ENCODE measurements around the gene ANKS1B. TPM values are rescaled to one million over a fixed set of nuclear protein-coding genes. Genes with fewer than 3 reads are reported as not detected.

Gene ANKS1B
- total RNA-seq, 1 experiment from 2014 or later: 9.7 TPM

DNA sequence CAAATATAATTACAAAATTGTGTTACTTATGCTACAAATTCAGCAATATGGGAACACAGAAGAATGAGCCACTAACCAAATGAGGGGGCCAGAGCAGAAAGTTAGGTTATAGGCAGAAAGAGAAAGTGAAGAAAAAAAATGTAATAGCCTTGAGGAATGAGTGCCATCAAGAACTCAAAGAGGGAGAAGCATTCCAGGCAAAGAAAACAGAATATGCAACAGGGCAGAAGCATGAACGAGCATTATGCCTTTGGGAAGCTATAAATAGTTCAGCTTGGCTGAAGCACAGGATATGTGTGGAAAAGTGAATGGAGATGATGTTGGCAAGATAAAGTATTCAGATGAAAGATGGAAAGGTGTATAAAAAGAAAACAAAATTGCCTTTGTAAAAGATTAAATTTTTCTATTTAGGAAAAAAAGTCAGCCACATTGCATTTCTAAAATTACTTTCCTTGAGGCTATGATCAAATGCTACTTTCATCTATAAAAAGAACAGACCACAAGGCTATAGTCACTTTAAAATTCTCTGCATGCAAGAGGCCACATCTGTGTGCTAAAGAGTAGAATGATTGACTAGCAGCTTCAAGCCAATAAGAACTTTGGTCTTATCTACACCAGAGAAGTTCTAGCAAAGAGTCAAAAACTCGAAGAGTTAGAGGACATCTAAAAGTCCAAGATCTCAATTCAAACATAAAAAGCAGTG is 530.7 kb downstream of the ANKS1B start:
- in situ Hi-C loops (cut with HindIII; ENCODE audit: low pct_unique_long_range_greater_than_20kb, low sequenced_read_pairs): no loop called here
- Histone ChIP-seq H3K27ac (ENCODE audit: low read length) (no peak overlapping the region), H3K9me3 (ENCODE audit: control insufficient read depth, insufficient read depth, low read depth, low read length) (no peaks in the 10 kb centered on the region), H3K27me3 (ENCODE audit: control insufficient read depth, insufficient read depth, low read length) (no peaks in the 10 kb centered on the region), H3K4me1 (ENCODE audit: control insufficient read depth, insufficient read depth, low read length) (peaks cover 4% of the 10 kb centered on the region), H3K36me3 (ENCODE audit: control insufficient read depth, insufficient read depth, low read length) (no peaks in the 10 kb centered on the region), H3K4me3 (ENCODE audit: low read depth in 2 of 2, low read length in 2 of 2) (no peak overlapping the region)
- no peak for DNase-seq (ENCODE audit: low read depth, low spot score)
- no peak for ATAC-seq
- ChIA-PET POLR2A (interaction anchor here (0.6 kb wide), 1 partner anchor 345 kb away, joined by 3 read pairs; no protein-coding TSS in a partner anchor), CTCF (no interaction called here)
- TF ChIP-seq POLR2AphosphoS5 (IDR thresholded peaks at IDR 0.05; ENCODE audit: low read depth, low read length) (no peak), SIN3A (IDR thresholded peaks at IDR 0.05; ENCODE audit: borderline replicate concordance, insufficient read depth, low read depth, low read length) (no peak), REST (IDR thresholded peaks at IDR 0.05; ENCODE audit: insufficient read depth in 1 of 2, low read depth in 2 of 2, low read length in 1 of 2) (no peak), TCF7L2 (IDR thresholded peaks at IDR 0.05; ENCODE audit: low read depth, low read length) (no peak)
- TF ChIP-seq, protein P1, sequence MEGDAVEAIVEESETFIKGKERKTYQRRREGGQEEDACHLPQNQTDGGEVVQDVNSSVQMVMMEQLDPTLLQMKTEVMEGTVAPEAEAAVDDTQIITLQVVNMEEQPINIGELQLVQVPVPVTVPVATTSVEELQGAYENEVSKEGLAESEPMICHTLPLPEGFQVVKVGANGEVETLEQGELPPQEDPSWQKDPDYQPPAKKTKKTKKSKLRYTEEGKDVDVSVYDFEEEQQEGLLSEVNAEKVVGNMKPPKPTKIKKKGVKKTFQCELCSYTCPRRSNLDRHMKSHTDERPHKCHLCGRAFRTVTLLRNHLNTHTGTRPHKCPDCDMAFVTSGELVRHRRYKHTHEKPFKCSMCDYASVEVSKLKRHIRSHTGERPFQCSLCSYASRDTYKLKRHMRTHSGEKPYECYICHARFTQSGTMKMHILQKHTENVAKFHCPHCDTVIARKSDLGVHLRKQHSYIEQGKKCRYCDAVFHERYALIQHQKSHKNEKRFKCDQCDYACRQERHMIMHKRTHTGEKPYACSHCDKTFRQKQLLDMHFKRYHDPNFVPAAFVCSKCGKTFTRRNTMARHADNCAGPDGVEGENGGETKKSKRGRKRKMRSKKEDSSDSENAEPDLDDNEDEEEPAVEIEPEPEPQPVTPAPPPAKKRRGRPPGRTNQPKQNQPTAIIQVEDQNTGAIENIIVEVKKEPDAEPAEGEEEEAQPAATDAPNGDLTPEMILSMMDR (IDR thresholded peaks at IDR 0.05): no peak
- intact Hi-C loops (cut with micrococcal nuclease; ENCODE audit: unreplicated experiment): no loop called here
- BruUV-seq (replicated peaks): no TSS peak

GRCh38 chr12:99450036-99450630 is 534.6 kb downstream of the ANKS1B start:
- peaks cover 4% of the 10 kb centered on the region; the same call in 1 of the 2 replicates for H3K4me1 ChIP-seq (ENCODE audit: control insufficient read depth, insufficient read depth, low read length)
- H3K27ac ChIP-seq (ENCODE audit: low read length): no peak overlapping the region
- H3K4me3 ChIP-seq (ENCODE audit: low read depth in 2 of 2, low read length in 2 of 2): no peak overlapping the region
- ChIA-PET CTCF (interaction anchor here (0.6 kb wide), 1 partner anchor 381 kb away, joined by 4 read pairs; no protein-coding TSS in a partner anchor), POLR2A (no interaction called here)
- no peaks in the 10 kb centered on the region for H3K36me3 ChIP-seq (ENCODE audit: control insufficient read depth, insufficient read depth, low read length)
- intact Hi-C loops (cut with micrococcal nuclease; ENCODE audit: unreplicated experiment): no loop called here
- TF ChIP-seq REST (IDR thresholded peaks at IDR 0.05; ENCODE audit: insufficient read depth in 1 of 2, low read depth in 2 of 2, low read length in 1 of 2) (no peak), SIN3A (IDR thresholded peaks at IDR 0.05; ENCODE audit: borderline replicate concordance, insufficient read depth, low read depth, low read length) (no peak), POLR2AphosphoS5 (IDR thresholded peaks at IDR 0.05; ENCODE audit: low read depth, low read length) (no peak), TCF7L2 (IDR thresholded peaks at IDR 0.05; ENCODE audit: low read depth, low read length) (no peak)
- TF ChIP-seq, protein P1 (IDR thresholded peaks at IDR 0.05): no peak
- in situ Hi-C loops (cut with HindIII; ENCODE audit: low pct_unique_long_range_greater_than_20kb, low sequenced_read_pairs): no loop called here
- H3K9me3 ChIP-seq (ENCODE audit: control insufficient read depth, insufficient read depth, low read depth, low read length): no peaks in the 10 kb centered on the region
- ATAC-seq: no peak
- H3K27me3 ChIP-seq (ENCODE audit: control insufficient read depth, insufficient read depth, low read length): no peaks in the 10 kb centered on the region
- DNase-seq (ENCODE audit: low read depth, low spot score): no peak
- BruUV-seq (replicated peaks): no TSS peak
